Measurements from ENCODE around the gene NOL3.

NOL3 gene

DNA sequence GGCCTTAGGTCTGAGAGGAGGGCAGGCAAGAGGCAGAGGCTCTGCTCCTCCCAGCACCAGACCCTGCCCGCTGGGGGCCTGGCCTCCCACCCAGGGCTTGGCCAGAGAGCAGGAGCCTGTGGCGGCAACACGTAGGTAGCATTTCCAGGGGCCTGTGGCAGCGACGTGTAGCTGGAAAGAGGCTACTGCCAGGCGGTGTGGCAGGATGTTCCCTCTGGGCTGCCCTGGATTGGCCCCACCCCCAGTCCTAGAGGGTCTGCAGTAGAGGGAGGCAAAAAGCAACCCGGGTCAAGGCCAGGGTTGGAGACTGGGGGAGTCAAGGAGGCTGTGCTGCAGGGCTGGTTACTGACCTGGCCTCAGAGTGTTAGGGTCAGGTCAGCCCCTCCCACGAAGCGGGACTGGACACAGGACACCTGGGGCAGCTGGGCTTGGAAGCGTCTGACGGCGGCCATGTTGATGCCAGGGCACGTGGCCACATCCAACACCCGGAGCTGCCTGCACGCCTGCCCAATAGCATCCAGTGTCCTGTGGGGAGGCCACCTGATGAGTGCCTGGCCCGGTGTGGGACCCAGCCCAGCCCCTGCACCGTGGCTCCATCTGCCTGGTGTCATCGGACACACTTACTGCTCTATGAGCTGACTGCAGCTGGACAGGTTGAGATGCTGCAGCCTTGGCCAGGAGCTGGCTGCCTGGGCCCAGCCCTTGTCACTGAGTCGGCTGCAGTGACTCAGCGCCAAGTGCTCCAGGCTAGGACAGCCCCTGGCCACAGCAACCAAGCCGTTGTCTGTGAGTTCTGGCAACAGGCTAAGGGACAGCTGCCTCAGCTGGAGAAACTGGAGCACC is 37.1 kb downstream of the NOL3 start:
- no peaks in the 10 kb centered on the region for H3K4me1 Mint-ChIP-seq
- peaks cover 3% of the 10 kb centered on the region for H3K36me3 Mint-ChIP-seq
- no peaks in the 10 kb centered on the region for H3K27me3 Mint-ChIP-seq
- H3K9me3 Mint-ChIP-seq, result no peaks in the 10 kb centered on the region
- no peak overlapping the region for H3K4me3 Mint-ChIP-seq
- ATAC-seq (ENCODE audit: low read depth) (no peak), DNase-seq (ENCODE audit: low spot score in 2 of 2) (no peak)
- H3K27ac Mint-ChIP-seq, result no peak overlapping the region

DNA sequence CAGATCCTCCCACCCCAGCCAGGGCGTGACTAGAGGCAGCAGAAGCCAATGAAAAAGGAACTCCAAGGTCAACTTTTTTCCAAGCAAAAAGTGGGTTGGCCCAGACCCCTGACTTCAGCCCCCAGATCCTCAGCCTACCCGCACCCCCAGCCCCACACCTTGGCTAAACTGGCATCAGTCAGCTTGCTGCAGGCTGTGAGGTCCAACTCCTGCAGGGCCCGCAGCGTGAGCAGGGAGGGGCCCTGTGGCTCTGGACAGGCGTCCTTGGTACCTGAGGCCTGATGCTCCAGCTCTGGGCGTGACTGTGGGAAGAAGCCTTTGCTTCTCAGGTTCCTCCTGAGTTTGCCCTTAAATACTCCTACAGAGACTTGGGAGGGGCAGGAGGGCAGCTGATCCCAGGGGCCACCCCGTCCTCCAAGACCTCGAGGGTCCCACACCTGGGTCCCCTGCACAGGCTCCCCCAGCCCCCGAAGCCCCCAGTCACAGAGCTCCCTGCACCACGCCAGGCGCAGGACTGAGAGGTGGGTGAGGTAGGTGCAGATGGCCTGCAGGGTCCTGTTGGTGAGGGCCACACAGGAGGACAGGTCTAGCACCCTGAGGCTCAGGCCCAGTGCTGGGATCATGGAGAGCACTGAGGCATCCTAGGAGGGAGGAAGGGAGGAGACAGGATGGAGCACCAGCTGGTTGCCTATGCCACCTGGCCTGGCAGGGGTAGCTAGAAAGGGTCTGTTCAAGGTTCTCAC is 38.0 kb downstream of the NOL3 start:
- no peaks in the 10 kb centered on the region for H3K4me1 Mint-ChIP-seq
- no peak for ATAC-seq (ENCODE audit: low read depth)

DNA sequence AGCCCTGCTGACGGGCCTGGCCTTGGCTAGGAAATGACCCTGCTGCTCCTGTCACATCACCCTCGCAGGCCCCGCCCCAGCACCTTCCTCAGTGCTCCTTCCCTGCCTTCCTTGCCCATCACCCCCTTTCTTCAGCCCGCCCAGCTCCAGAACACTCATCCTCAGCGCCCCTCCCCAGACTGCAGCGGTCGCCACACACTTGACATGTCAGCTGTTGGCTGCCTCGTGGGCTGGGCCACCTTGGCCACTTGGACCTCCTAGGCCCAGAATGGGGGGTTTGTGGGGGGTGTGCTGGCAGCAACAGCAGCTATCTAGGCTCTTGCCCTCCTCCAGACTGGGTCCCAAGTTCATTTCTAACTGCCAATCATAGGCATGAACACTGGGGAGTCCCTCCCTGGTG is 39.2 kb downstream of the NOL3 start:
- no peak overlapping the region for H3K4me3 Mint-ChIP-seq
- H3K36me3 Mint-ChIP-seq, result peaks cover 3% of the 10 kb centered on the region
- H3K27me3 Mint-ChIP-seq, result no peaks in the 10 kb centered on the region
- no peaks in the 10 kb centered on the region for H3K4me1 Mint-ChIP-seq
- no peak overlapping the region for H3K27ac Mint-ChIP-seq
- ATAC-seq (ENCODE audit: low read depth), result no peak
- H3K9me3 Mint-ChIP-seq, result no peaks in the 10 kb centered on the region
- DNase-seq (ENCODE audit: low spot score in 2 of 2), result no peak

More for the DNA sequence above, 38.0 kb downstream of the NOL3 start:
- Mint-ChIP-seq H3K36me3 (peaks cover 3% of the 10 kb centered on the region), H3K9me3 (no peaks in the 10 kb centered on the region), H3K27ac (no peak overlapping the region), H3K4me3 (no peak overlapping the region), H3K27me3 (no peaks in the 10 kb centered on the region)
- no peak for DNase-seq (ENCODE audit: low spot score in 2 of 2)

DNA sequence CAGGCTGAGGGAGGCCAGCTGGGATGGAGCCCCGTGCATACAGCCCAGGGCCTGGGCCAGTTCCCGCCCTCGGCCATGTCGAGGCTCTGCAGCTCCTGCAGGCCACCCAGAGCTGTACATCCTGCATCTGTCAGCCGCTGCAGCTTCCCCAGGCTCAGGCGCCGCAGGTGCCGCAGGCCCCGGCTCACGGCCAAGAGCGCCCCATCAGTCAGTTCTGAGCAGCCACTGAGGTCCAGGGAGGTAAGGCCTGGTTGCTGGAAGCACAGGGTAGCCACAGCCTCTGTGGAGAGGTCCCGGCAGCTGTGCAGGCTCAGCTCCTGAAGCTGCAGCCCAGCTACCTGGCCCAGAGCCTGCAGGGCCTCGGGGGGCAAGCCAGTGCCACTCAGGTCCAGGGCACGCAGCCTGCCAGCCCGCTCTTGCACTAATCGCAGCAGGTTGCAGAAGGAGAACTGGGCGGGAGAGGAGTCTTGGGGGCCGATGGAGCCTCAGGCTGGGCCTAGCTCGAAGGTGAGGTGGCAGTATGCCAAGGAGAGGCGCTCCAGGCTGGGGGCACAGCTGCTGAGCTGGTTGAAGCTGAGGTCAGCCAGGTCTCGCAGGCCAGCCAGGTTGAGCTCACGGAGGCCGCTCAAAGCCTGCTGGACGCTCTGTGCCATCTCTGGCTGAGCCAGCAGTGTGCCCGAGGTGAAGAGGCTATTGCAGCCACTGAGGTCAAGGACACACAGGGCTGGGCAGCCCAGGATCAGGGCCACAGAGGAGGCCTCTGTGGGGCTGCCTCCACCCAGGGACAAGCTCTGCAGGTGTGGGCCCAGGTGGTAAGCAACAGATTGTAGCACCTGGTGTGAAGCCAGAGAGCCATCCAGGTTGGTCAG is 40.0 kb downstream of the NOL3 start:
- Mint-ChIP-seq H3K27ac (no peak overlapping the region), H3K36me3 (peaks cover 3% of the 10 kb centered on the region), H3K4me3 (no peak overlapping the region), H3K27me3 (no peaks in the 10 kb centered on the region), H3K9me3 (no peaks in the 10 kb centered on the region), H3K4me1 (no peaks in the 10 kb centered on the region)
- ATAC-seq (ENCODE audit: low read depth) (no peak), DNase-seq (ENCODE audit: low spot score in 2 of 2) (no peak)

- DNase-seq (ENCODE audit: low spot score in 2 of 2) (no peak), ATAC-seq (ENCODE audit: low read depth) (no peak)
- Mint-ChIP-seq H3K9me3 (no peaks in the 10 kb centered on the region), H3K4me3 (no peak overlapping the region), H3K36me3 (peaks cover 7% of the 10 kb centered on the region), H3K27me3 (no peaks in the 10 kb centered on the region), H3K4me1 (peaks cover 6% of the 10 kb centered on the region), H3K27ac (no peak overlapping the region)
Observed at GRCh38 chr16:67211674-67212073, 41.3 kb downstream of the NOL3 start.

- peaks cover 6% of the 10 kb centered on the region for H3K4me1 Mint-ChIP-seq
- H3K4me3 Mint-ChIP-seq, result no peak overlapping the region
- H3K9me3 Mint-ChIP-seq, result no peaks in the 10 kb centered on the region
- peaks cover 7% of the 10 kb centered on the region for H3K36me3 Mint-ChIP-seq
- DNase-seq (ENCODE audit: low spot score in 2 of 2) (no peak), ATAC-seq (ENCODE audit: low read depth) (no peak)
- H3K27ac Mint-ChIP-seq, result no peak overlapping the region
- no peaks in the 10 kb centered on the region for H3K27me3 Mint-ChIP-seq
Observed at GRCh38 chr16:67212766-67213165, 42.4 kb downstream of the NOL3 start.

DNA sequence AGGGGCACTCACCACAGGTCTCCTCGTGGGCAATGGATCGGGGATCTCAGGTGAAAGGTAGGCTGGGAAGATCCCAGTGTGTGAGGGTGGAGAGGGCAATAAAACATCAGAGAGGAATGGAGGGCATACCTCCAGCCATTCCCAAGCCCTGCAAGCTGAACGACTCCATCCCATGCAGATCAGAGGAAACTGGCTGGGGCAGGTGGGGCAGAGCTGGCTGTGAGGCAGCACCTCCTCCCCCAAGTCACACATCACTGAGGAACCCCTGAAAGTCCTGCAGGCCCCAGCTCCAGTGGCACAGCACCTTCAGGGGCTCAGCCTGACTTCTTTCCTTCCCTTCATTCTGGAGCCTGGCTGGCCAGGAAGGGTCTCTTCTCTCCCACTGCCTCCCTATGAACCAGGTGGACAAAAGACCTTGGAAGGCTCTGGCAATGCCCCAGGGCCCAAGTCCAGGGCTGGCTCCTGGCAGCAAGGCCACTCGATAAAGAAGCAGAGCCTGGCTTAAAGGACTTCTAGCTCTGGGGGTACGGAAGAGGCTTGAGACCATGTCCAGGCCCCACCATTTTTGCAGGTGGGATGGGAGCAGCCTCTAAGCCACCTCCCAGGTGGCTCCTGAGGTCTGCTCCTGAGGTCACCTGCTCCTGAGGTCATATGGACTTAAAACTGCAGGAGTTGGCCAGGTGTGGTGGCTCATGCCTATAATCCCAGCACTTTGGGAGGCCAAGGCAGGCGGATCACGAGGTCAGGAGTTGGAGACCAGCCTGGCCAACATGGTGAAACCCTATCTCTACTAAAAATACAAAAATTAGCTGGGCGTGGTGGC is 43.1 kb downstream of the NOL3 start:
- no peak for ATAC-seq (ENCODE audit: low read depth)

DNA sequence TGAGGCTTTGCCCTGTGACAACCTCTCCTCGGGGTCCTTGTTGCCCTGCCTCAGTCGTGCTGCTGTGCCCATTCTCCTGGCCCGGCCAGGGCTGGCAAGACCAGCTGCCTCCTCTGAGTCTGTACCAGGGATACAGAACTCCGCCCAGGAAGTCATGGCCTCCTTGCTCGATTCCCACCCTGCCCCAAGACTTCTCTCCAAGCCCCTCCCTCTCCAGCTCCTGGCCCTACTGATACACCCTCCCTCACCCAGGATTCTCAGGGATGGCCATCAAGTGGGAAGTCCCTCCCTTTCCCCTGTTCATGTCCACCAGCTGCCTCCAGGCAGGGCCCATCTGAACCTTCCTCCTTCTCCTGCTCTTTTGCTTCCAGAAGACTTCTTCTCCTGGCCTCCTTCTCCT is 45.4 kb downstream of the NOL3 start:
- H3K4me1 Mint-ChIP-seq, result peaks cover 6% of the 10 kb centered on the region
- H3K9me3 Mint-ChIP-seq, result no peaks in the 10 kb centered on the region
- H3K36me3 Mint-ChIP-seq, result peaks cover 9% of the 10 kb centered on the region
- no peak overlapping the region for H3K27ac Mint-ChIP-seq
- H3K4me3 Mint-ChIP-seq, result no peak overlapping the region
- H3K27me3 Mint-ChIP-seq, result no peaks in the 10 kb centered on the region
- no peak for ATAC-seq (ENCODE audit: low read depth)
- no peak for DNase-seq (ENCODE audit: low spot score in 2 of 2)

More for the DNA sequence above, 43.1 kb downstream of the NOL3 start:
- no peak overlapping the region for H3K4me3 Mint-ChIP-seq
- no peak overlapping the region for H3K27ac Mint-ChIP-seq
- H3K36me3 Mint-ChIP-seq, result peaks cover 7% of the 10 kb centered on the region
- H3K9me3 Mint-ChIP-seq, result no peaks in the 10 kb centered on the region
- no peaks in the 10 kb centered on the region for H3K27me3 Mint-ChIP-seq
- H3K4me1 Mint-ChIP-seq, result peaks cover 6% of the 10 kb centered on the region
- no peak for DNase-seq (ENCODE audit: low spot score in 2 of 2)

GRCh38 chr16:67216612-67217490 is 46.5 kb downstream of the NOL3 start:
- ATAC-seq (ENCODE audit: low read depth) (no peak), DNase-seq (ENCODE audit: low spot score in 2 of 2) (no peak)
- no peak overlapping the region for H3K4me3 Mint-ChIP-seq
- no peak overlapping the region for H3K27ac Mint-ChIP-seq
- peaks cover 6% of the 10 kb centered on the region for H3K4me1 Mint-ChIP-seq
- no peaks in the 10 kb centered on the region for H3K9me3 Mint-ChIP-seq
- H3K27me3 Mint-ChIP-seq, result no peaks in the 10 kb centered on the region
- H3K36me3 Mint-ChIP-seq, result peaks cover 9% of the 10 kb centered on the region

DNA sequence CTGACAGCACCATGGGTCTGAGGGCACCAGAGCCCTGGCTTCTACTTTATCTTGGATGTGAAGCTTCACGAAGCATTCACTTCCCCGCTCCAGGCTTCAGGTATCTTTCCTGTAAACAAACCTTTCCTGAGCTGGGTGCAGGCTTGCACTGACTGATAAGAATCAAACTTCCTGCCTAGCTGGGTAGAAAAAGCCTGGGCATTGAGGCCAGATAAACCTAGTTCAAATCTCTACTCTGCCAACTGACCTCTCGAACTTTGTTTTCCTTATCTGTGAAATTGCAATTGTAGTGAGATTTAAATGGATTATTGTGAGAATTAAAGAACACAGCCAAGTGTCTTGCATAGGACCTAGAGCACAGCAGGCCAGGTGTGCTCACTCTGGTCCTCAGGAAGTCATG is 53.7 kb downstream of the NOL3 start:
- Mint-ChIP-seq H3K27me3 (no peaks in the 10 kb centered on the region), H3K9me3 (no peaks in the 10 kb centered on the region), H3K4me1 (peaks cover 21% of the 10 kb centered on the region), H3K4me3 (no peak overlapping the region), H3K36me3 (peaks cover 13% of the 10 kb centered on the region), H3K27ac (no peak overlapping the region)
- ATAC-seq (ENCODE audit: low read depth) (no peak), DNase-seq (ENCODE audit: low spot score in 2 of 2) (no peak)
